Glutamatergic neuron (in vitro differentiated cells): ENCODE results near the gene EDNRA. TPM values are rescaled to one million over a fixed set of nuclear protein-coding genes. Genes with fewer than 3 reads are reported as not detected.
"Not testable (repeated sequence)": the region's sequence is repeated elsewhere in the genome, so short reads cannot be mapped to it uniquely, and the experiment has no call there.

Experiments
- DNase-seq: peaks from one replicate; pipeline ENCODE4 v3.0.0; 2022
- H3K27ac Mint-ChIP-seq: one replicate; pipeline ENCODE4 v1.8.0; 2020; ENCODE audit warnings: mild to moderate bottlenecking, mixed read lengths, inconsistent platforms; ENCODE audit not compliant: unreplicated experiment
- H3K27me3 Mint-ChIP-seq: one replicate; pipeline ENCODE4 v1.8.0; 2020; ENCODE audit warnings: mild to moderate bottlenecking, moderate library complexity, mixed read lengths, inconsistent platforms; ENCODE audit not compliant: unreplicated experiment
- H3K36me3 Mint-ChIP-seq: one replicate; pipeline ENCODE4 v1.8.0; 2020; ENCODE audit warnings: mild to moderate bottlenecking, mixed read lengths, inconsistent platforms; ENCODE audit not compliant: unreplicated experiment
- H3K4me1 Mint-ChIP-seq: one replicate; pipeline ENCODE4 v1.8.0; 2020; ENCODE audit warnings: mild to moderate bottlenecking, low read depth, mixed read lengths, inconsistent platforms; ENCODE audit not compliant: unreplicated experiment
- H3K4me3 Mint-ChIP-seq: one replicate; pipeline ENCODE4 v1.8.0; 2020; ENCODE audit warnings: mild to moderate bottlenecking, mixed read lengths, inconsistent platforms; ENCODE audit not compliant: unreplicated experiment
- H3K9me3 Mint-ChIP-seq: one replicate; pipeline ENCODE4 v1.8.0; 2020; ENCODE audit warnings: mild to moderate bottlenecking, moderate library complexity, mixed read lengths, inconsistent platforms; ENCODE audit not compliant: unreplicated experiment
- long read RNA-seq: library from polyadenylated mRNA; unstranded; transcript quantifications from one replicate; pipeline ENCODE4 v2.0.0, GENCODE V29; 2020; ENCODE audit not compliant: unreplicated experiment
- total RNA-seq: library from RNA; stranded (reverse); fragmentation: NEBNext Ultra II Directional; extraction: Animal tissue kit (Norgen Biotek cat#: 25700); gene quantifications from one replicate; pipeline ENCODE4 v1.2.1, GENCODE V29; 2021; ENCODE audit not compliant: unreplicated experiment
- TF ChIP-seq, protein P1 (sequence below): fragments of 200-600 bp; sonication (generic); IDR thresholded peaks from one replicate; pipeline ENCODE4 v1.5.0; 2021; ENCODE audit not compliant: partially characterized antibody, unreplicated experiment

Gene EDNRA
- total RNA-seq = not detected
- long read RNA-seq = 0 reads

DNA sequence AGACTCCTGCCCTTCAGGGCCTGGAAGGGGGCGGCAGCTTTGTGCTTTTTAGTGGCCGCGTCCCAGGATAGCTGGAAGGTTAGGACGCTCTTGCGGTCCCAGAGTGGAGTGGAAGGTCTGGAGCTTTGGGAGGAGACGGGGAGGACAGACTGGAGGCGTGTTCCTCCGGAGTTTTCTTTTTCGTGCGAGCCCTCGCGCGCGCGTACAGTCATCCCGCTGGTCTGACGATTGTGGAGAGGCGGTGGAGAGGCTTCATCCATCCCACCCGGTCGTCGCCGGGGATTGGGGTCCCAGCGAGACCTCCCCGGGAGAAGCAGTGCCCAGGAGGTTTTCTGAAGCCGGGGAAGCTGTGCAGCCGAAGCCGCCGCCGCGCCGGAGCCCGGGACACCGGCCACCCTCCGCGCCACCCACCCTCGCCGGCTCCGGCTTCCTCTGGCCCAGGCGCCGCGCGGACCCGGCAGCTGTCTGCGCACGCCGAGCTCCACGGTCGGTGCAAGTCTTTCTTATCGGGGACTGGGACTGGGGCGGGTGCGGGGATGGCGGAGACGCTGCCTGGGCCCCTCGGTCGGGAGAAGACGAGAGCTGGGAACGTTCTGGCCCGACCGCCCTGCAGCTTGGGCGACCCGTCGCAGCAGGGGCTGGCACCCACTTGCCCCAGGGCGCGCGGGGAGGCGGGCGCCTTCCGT lies at the start of gene EDNRA:
Gene EDNRA, plus strand, starts transcription at position 207 of the 686 bp plus-strand sequence. CDS start 4,585 bp downstream, outside the sequence.
- TF ChIP-seq, protein P1, sequence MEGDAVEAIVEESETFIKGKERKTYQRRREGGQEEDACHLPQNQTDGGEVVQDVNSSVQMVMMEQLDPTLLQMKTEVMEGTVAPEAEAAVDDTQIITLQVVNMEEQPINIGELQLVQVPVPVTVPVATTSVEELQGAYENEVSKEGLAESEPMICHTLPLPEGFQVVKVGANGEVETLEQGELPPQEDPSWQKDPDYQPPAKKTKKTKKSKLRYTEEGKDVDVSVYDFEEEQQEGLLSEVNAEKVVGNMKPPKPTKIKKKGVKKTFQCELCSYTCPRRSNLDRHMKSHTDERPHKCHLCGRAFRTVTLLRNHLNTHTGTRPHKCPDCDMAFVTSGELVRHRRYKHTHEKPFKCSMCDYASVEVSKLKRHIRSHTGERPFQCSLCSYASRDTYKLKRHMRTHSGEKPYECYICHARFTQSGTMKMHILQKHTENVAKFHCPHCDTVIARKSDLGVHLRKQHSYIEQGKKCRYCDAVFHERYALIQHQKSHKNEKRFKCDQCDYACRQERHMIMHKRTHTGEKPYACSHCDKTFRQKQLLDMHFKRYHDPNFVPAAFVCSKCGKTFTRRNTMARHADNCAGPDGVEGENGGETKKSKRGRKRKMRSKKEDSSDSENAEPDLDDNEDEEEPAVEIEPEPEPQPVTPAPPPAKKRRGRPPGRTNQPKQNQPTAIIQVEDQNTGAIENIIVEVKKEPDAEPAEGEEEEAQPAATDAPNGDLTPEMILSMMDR = no peak

DNA sequence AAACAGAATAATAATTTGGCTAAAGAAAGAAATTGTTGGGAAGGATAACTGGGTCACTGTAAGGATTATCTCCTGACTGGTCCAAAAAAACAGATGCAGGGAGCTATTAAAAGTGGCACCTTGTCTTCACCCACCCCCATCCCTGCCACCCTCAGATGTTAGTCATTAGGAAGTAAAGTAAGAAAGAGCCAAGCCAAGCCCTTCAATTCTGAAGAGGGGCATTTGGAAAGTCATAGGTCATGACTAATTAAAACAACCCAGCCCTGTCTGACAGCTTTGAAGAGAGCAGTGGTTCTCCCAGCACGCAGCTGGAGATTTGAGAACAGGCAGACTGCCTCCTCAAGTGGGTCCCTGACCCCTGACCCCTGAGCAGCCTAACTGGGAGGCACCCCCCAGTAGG lies 46.5 kb upstream of the EDNRA start:
- not testable (repeated sequence) for H3K27ac Mint-ChIP-seq, H3K27me3 Mint-ChIP-seq, H3K9me3 Mint-ChIP-seq, H3K4me3 Mint-ChIP-seq, DNase-seq, H3K4me1 Mint-ChIP-seq, H3K36me3 Mint-ChIP-seq

More for the DNA sequence above, at the start of gene EDNRA:
- H3K27me3 Mint-ChIP-seq = peaks cover 7% of the 10 kb centered on the region
- H3K36me3 Mint-ChIP-seq = no peaks in the 10 kb centered on the region
- no peaks in the 10 kb centered on the region for H3K4me1 Mint-ChIP-seq
- peaks cover 1% of the 10 kb centered on the region for H3K9me3 Mint-ChIP-seq
- H3K4me3 Mint-ChIP-seq = peak within 1 kb of the TSS; percentile 91
- no peak within 1 kb of the TSS for H3K27ac Mint-ChIP-seq
- DNase-seq = peak; percentile 67

DNA sequence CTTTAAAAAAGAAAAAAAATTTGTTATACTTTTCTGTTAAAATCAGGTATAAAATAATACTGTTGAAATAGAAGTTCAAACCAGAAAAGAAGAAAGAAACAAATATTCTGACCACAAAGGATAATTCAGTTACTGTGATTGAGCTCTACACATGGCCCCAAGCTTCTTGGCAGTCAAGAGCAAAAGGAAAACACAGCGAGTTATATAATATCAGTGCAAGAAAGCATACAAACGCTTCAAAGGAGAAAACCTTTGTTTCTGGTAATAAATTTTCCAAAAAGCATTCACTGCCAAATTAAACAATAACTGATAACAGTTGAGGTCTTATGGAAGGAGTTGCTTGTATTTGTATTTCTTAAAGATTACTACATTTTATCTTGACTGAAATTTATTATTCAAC lies 40.5 kb upstream of the EDNRA start:
- no peak overlapping the region for H3K27ac Mint-ChIP-seq
- TF ChIP-seq, protein P1 = no peak
- no peaks in the 10 kb centered on the region for H3K4me1 Mint-ChIP-seq
- H3K4me3 Mint-ChIP-seq = no peak overlapping the region
- no peak for DNase-seq
- no peaks in the 10 kb centered on the region for H3K36me3 Mint-ChIP-seq
- H3K9me3 Mint-ChIP-seq = no peaks in the 10 kb centered on the region
- H3K27me3 Mint-ChIP-seq = no peaks in the 10 kb centered on the region

DNA sequence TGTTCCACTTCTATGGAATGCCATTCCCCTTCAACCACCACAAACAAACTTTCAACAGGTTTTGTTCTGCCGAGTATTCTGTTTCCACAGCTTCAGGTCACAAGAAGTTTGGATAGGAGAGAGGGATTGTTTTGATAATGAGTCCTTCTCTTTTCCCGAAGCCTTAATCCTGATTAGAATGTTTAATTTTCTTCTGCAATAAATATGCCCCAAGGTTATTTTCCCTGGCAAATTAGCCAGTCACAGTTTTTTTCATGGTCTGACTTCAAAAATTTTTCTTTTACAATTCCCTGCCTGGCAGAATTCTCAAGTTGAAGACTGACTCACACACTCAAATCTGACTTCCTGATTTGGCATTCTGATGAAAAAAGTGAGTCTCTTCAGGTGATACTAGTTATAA lies 33.1 kb upstream of the EDNRA start:
- Mint-ChIP-seq H3K9me3 (no peaks in the 10 kb centered on the region), H3K4me1 (no peaks in the 10 kb centered on the region)

DNA sequence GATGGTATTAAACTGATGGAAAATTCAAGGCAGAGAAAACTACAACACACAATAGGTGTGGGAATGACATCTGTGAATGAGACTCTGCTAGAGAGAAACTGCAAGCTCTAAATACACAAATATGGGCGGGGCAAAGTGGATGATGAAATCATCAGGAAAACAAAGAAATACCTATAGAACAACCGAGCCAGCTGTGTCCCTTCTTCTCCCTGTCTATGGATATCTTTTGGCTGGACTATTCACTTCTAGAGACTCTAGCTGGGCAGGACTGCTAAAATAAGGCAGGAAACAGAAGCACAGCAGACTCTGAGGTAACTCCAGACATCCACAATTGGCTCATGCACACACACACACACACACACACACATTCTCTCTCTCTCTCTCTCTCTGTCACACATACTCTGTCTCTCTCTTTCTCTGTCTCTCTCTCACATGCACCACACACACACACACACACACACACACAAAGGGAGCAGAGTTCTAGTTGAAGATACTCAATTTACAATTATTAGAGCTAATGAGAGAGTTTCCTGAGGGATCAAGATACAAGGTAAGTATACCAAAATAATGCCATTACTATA lies 27.2 kb upstream of the EDNRA start:
- Mint-ChIP-seq H3K9me3 (no peaks in the 10 kb centered on the region), H3K4me1 (no peaks in the 10 kb centered on the region), H3K36me3 (no peaks in the 10 kb centered on the region), H3K4me3 (no peak overlapping the region), H3K27ac (peak overlapping the region; percentile 45), H3K27me3 (no peaks in the 10 kb centered on the region)
- no peak for DNase-seq
- TF ChIP-seq, protein P1 = no peak

More for the DNA sequence above, 33.1 kb upstream of the EDNRA start:
- no peak for DNase-seq
- TF ChIP-seq, protein P1 = no peak
- H3K27ac Mint-ChIP-seq = no peak overlapping the region
- H3K4me3 Mint-ChIP-seq = no peak overlapping the region
- H3K27me3 Mint-ChIP-seq = no peaks in the 10 kb centered on the region
- no peaks in the 10 kb centered on the region for H3K36me3 Mint-ChIP-seq
